Measurements from ENCODE around the gene TAS1R3. TPM values are rescaled to one million over a fixed set of nuclear protein-coding genes. Genes with fewer than 3 reads are reported as not detected.
"Not testable (repeated sequence)": the region's sequence is repeated elsewhere in the genome, so short reads cannot be mapped to it uniquely, and the experiment has no call there.

Gene TAS1R3
- total and polyA plus RNA-seq, 3 donors from 2014 or later = 0.66 to 1.5 (median 1.5) TPM

DNA sequence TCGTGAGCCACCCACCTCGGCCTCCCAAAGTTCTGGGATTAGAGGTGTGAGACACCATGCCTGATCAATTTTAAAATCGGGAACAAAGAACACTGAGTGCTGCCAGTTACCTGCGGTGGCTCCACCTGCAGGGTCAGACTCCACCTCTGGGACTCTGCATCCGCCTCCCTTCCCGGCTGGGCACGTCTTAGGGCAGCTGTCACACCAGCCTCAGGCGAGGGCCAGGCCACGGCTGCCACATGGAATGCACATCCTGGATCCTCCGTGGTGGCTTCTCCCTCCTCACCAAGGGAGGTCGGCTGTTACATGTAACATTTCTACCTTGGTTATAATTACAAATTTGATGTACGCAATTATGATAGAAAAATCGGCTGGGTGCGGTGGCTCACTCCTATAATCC lies 33.2 kb downstream of the TAS1R3 start:
- Histone ChIP-seq H3K27me3 (no peaks in the 10 kb centered on the region), H3K4me3 (no peak overlapping the region), H3K9me3 (no peaks in the 10 kb centered on the region), H3K4me1 (peaks cover 23% of the 10 kb centered on the region), H3K36me3 (ENCODE audit: low read depth, missing control alignments) (no peaks in the 10 kb centered on the region), H3K27ac (no peak overlapping the region)
- WGBS, 2 donors = 82 to 87% methylated on average over 14 of the region's 14 CpGs
- intact Hi-C loops (cut with DNase I; ENCODE audit: low total_unique reads) = no loop called here
- no peak for DNase-seq
- TF ChIP-seq POLR2A (IDR thresholded peaks at IDR 0.05) = no peak
- TF ChIP-seq, protein P1, sequence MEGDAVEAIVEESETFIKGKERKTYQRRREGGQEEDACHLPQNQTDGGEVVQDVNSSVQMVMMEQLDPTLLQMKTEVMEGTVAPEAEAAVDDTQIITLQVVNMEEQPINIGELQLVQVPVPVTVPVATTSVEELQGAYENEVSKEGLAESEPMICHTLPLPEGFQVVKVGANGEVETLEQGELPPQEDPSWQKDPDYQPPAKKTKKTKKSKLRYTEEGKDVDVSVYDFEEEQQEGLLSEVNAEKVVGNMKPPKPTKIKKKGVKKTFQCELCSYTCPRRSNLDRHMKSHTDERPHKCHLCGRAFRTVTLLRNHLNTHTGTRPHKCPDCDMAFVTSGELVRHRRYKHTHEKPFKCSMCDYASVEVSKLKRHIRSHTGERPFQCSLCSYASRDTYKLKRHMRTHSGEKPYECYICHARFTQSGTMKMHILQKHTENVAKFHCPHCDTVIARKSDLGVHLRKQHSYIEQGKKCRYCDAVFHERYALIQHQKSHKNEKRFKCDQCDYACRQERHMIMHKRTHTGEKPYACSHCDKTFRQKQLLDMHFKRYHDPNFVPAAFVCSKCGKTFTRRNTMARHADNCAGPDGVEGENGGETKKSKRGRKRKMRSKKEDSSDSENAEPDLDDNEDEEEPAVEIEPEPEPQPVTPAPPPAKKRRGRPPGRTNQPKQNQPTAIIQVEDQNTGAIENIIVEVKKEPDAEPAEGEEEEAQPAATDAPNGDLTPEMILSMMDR (IDR thresholded peaks at IDR 0.05) = no peak

DNA sequence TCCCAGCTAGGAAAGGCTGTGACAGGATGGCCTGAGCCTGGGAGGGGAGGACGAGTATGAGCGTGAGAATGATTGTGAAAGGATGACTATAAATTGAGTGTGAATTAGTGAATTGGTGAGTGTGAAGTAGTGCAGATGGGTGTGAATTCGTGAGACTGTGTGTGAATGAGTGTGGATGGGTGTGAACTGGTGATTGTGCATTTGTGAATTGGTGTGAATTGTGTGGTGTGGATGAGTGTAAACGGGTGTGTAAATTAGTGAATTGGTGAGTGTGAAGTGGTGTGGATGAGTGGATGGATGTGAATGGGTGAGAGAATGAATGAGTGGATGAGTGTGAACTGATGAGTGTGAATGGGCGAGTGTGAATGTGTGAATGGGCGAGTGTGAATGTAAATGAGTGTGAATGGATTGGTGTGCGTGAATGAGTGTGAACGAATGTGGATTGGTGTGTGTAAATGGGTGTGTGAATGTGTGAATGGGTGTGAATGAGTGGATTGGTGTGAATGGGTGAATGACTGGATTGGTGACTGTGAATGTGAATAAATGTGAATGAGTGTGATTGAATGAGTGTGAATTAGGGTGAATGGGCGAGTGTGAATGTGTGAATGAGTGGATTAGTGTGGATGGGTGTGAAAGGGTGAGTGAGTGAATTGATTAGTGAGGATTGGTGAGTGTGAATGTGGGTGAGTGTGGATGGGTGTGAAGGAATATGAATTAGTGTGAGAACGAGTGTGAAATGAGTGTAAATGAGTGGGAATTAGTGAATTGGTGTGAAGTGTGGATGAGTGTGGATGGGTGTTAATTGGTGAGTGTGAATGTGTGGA lies 35.0 kb downstream of the TAS1R3 start:
- Histone ChIP-seq H3K27me3 (no peaks in the 10 kb centered on the region), H3K36me3 (ENCODE audit: low read depth, missing control alignments) (no peaks in the 10 kb centered on the region), H3K27ac (no peak overlapping the region), H3K4me3 (no peak overlapping the region), H3K9me3 (no peaks in the 10 kb centered on the region), H3K4me1 (peaks cover 11% of the 10 kb centered on the region)
- 61 to 68% methylated on average over 10 of the region's 10 CpGs for WGBS, 2 donors
- DNase-seq = no peak
- no peak for TF ChIP-seq POLR2A (IDR thresholded peaks at IDR 0.05)
- TF ChIP-seq, protein P1 (IDR thresholded peaks at IDR 0.05) = no peak
- intact Hi-C loops (cut with DNase I; ENCODE audit: low total_unique reads) = no loop called here

DNA sequence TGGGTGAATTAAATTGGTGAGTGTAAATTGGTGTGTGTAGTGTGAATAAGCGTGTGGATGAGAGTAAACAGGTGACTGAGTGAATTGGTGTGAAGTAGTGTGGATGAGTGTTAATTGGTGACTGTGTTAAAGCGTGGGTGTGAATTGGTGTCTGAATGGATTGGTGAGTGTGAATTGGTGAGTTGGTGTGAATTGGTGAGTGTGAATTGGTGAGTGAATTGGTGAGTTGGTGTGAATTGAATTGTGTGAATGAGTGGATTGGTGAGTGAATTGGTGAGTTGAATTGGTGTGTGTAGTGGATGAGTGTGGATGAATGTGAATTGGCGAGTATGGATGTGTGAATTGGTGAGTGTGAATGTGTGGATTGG lies 35.6 kb downstream of the TAS1R3 start:
- no peak for TF ChIP-seq POLR2A (IDR thresholded peaks at IDR 0.05)
- TF ChIP-seq, protein P1 (IDR thresholded peaks at IDR 0.05) = no peak
- Histone ChIP-seq H3K36me3 (ENCODE audit: low read depth, missing control alignments) (no peaks in the 10 kb centered on the region), H3K27me3 (no peaks in the 10 kb centered on the region), H3K4me3 (no peak overlapping the region), H3K4me1 (peaks cover 11% of the 10 kb centered on the region), H3K9me3 (no peaks in the 10 kb centered on the region), H3K27ac (no peak overlapping the region)
- DNase-seq = no peak
- WGBS, 2 donors = 80 to 90% methylated on average over 3 of the region's 3 CpGs
- intact Hi-C loops (cut with DNase I; ENCODE audit: low total_unique reads) = no loop called here

DNA sequence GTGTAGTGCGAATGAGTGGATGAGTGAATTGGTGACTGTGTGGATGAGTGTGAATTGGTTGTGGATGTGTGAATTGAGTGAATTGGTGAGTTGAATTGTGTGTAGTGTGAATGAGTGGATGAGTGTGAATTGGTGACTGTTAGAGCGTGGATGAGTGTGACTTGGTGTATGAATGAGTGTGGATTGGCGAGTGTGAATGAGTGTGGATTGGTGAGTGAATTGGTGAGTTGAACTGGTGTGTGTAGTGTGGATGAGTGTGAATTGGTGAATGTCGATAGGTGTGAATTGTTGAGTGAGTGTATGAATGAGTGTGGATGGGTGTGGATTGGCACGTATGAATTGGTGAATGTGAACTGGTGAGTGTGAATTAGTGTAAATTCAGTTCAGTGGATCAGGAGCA lies 36.2 kb downstream of the TAS1R3 start:
- peaks cover 11% of the 10 kb centered on the region for H3K4me1 ChIP-seq
- intact Hi-C loops (cut with DNase I; ENCODE audit: low total_unique reads) = no loop called here
- DNase-seq = no peak

DNA sequence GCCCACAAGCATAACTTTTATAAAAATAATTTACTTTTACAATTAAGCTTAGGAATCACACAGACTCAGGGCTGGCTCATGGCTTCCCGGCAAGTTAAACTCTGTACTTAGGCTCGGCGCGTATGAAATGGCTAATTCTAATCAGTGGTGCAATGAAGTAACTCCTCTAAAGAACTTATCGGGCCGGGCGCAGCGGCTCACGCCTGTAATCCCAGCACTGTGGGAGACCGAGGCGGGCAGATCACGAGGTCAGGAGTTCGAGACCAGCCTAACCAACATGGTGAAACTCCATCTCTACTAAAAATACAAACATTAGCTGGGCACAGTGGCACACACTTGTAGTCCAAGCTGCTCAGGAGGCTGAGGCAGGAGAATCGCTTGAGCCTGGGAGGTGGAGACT lies 39.0 kb downstream of the TAS1R3 start:
- intact Hi-C loops (cut with DNase I; ENCODE audit: low total_unique reads); H3K27me3 ChIP-seq: not testable (repeated sequence)

More for the DNA sequence above, 36.2 kb downstream of the TAS1R3 start:
- Histone ChIP-seq H3K36me3 (ENCODE audit: low read depth, missing control alignments) (no peaks in the 10 kb centered on the region), H3K27ac (no peak overlapping the region), H3K27me3 (no peaks in the 10 kb centered on the region), H3K9me3 (no peaks in the 10 kb centered on the region), H3K4me3 (no peak overlapping the region)
- TF ChIP-seq, protein P1 (IDR thresholded peaks at IDR 0.05) = no peak
- no peak for TF ChIP-seq POLR2A (IDR thresholded peaks at IDR 0.05)
- 78 to 81% methylated on average over 5 of the region's 5 CpGs for WGBS, 2 donors

More for the DNA sequence above, 39.0 kb downstream of the TAS1R3 start:
- H3K4me1 ChIP-seq = peaks cover 23% of the 10 kb centered on the region
- DNase-seq; H3K36me3 ChIP-seq (ENCODE audit: low read depth, missing control alignments); H3K9me3 ChIP-seq; H3K27ac ChIP-seq; H3K4me3 ChIP-seq: not testable (repeated sequence)
- WGBS, 2 donors = 85 to 95% methylated on average over 14 of the region's 14 CpGs

Data from testis (tissue), 3 donors.